Stimulated activated naive B cell treated with anti-CD40 and anti-IgM and Interleukin-4, amounts not matched to agents 10 μg/mL and 1 μg/mL and 100 μg/mL, for 72 hours (primary cell): ENCODE measurements around the gene TLE3.
"Not testable (repeated sequence)": the region's sequence is repeated elsewhere in the genome, so short reads cannot be mapped to it uniquely, and the experiment has no call there.

Experiments used
- ATAC-seq, 2 donors: fragments of 150-1000 bp; cut with Tn5 transposase; replicated peaks; 2 replicates each; pipeline ENCODE4 v1.10.0; 2021; ENCODE audit warnings: moderate library complexity in 1 of 2
- DNase-seq: peaks from one replicate; pipeline ENCODE4 v3.0.0; 2021
- H3K27ac Mint-ChIP-seq: one replicate; pipeline ENCODE4 v1.8.0; 2022; ENCODE audit warnings: mild to moderate bottlenecking, mixed read lengths
- H3K27me3 Mint-ChIP-seq, 2 donors: one replicate each; pipeline ENCODE4 v1.8.0; 2022; ENCODE audit warnings: mixed read lengths in 2 of 2
- H3K36me3 Mint-ChIP-seq, 2 donors: one replicate each; pipeline ENCODE4 v1.8.0; 2022; ENCODE audit warnings: mixed read lengths in 2 of 2, mild to moderate bottlenecking in 1 of 2
- H3K4me1 Mint-ChIP-seq, 2 donors: one replicate each; pipeline ENCODE4 v1.8.0; 2022; ENCODE audit warnings: mixed read lengths in 2 of 2, mild to moderate bottlenecking in 1 of 2
- H3K4me3 Mint-ChIP-seq, 2 donors: one replicate each; pipeline ENCODE4 v1.8.0; 2022; ENCODE audit warnings: mild to moderate bottlenecking in 2 of 2, mixed read lengths in 2 of 2, moderate library complexity in 1 of 2
- H3K9me3 Mint-ChIP-seq, 2 donors: one replicate each; pipeline ENCODE4 v1.8.0; 2022; ENCODE audit warnings: mixed read lengths in 2 of 2, mild to moderate bottlenecking in 1 of 2

TLE3 gene

DNA sequence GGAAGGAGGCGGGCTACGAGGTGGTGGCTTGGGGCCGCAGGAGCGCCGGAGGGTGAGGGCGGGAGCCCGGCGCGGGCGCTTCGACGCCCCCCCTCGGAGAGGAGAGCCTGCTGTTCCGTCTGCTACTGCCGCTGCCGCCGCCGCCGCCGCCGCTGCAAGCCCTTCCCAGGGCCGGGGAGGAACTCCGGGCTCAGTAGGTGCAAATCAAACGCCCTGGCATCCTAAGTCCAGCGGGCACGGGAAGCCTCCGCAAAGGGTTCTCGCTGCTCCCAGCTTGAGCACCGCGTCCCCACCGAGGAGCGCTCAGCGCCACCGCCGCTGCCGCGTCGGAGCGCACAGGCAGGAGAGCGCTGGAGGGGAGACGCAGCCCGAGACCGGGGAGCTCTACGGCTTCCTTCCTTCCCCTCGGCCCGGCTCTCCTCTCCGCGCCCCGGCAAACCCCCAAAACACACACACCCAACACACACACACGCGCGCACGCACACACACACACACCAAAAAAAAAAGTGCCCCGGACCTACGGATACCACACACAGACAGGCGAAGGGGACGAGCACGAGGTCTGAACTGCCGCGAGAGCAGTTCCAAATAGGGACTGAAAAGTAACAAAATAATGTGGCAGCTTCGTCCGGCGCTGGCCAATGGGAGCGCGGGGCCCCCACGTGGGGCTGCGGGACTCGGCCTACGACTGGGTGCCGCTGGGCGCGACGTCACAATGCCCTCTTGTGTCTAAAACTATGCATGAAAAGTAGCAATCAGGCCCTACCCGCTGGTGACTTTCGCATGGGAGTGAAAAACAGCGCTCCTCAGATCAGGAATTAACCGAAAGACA lies at the start of gene TLE3:
Gene TLE3 (minus strand): TSS at position 597 of the 832 bp plus-strand sequence. CDS start 1,119 bp downstream, outside the sequence.
- ATAC-seq (peak; percentile 74 to 77), DNase-seq (peak; percentile 97)
- H3K27ac Mint-ChIP-seq: peak within 1 kb of the TSS; percentile 96
- peaks cover 34 to 83% of the 10 kb centered on the region in 2 donors for H3K4me1 Mint-ChIP-seq
- H3K36me3 Mint-ChIP-seq: peaks cover 4 to 7% of the 10 kb centered on the region in 2 donors
- H3K27me3 Mint-ChIP-seq: peaks cover 8 to 11% of the 10 kb centered on the region in 2 donors
- peak within 1 kb of the TSS; percentile 96 to 100 for H3K4me3 Mint-ChIP-seq
- no peaks in the 10 kb centered on the region for H3K9me3 Mint-ChIP-seq

DNA sequence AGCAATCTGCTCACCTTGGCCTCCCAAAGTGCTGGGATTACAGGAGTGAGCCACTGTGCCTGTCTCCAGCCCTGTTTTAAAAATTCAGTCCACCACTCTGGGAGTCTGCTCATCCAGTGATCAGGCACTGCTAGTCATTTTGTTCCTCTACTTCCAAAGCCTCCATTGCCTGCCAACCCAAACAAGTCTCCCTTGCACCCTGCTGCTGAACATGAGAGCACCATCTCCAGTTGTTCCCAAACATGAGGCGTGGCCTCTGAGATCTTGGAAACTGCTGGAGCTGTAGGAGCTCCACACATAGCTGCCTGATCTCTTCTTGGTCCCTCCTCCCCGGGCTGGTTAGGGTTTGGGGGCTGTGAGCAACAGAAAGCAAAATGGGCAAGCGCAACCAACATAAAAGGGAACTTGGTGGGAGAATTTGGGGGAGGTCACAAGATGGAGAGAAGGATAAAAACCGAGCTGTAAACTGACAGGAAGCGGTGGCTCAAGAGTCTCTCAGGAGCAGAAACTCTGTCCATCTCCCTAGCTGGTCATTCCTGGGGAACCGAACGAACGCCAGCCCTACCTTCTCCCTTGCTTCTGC lies 49.6 kb upstream of the TLE3 start:
- no peak for ATAC-seq
- Mint-ChIP-seq H3K27ac (peak overlapping the region; percentile 4), H3K9me3 (no peaks in the 10 kb centered on the region), H3K36me3 (no peaks in the 10 kb centered on the region), H3K27me3 (peaks cover 58 to 61% of the 10 kb centered on the region in 2 donors), H3K4me3 (no peak overlapping the region), H3K4me1 (peaks cover 12 to 17% of the 10 kb centered on the region in 2 donors)
- no peak for DNase-seq

DNA sequence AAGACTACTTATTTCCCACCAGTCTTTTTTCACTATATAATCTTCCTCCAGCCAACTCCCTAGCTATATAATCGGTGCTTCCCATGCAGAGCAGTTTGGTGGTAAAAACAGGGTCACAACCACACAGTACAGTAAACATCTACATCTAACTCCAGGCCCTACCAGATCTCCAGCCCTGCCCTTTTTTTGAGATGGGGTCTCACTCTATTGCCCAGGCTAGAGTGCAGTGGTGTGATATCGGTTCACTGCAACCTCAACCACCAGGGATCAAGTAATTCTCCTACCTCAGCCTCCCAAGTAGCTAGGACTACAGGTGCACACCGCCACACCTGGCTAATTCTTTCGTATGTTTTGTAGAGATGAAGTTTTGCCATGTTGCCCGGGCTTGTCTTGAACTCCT lies 49.1 kb upstream of the TLE3 start:
- Mint-ChIP-seq H3K4me3 (no peak overlapping the region), H3K9me3 (no peaks in the 10 kb centered on the region), H3K27ac (no peak overlapping the region), H3K36me3 (no peaks in the 10 kb centered on the region), H3K4me1 (peaks cover 12 to 17% of the 10 kb centered on the region in 2 donors), H3K27me3 (peaks cover 58 to 61% of the 10 kb centered on the region in 2 donors)
- ATAC-seq (no peak), DNase-seq (no peak)

GRCh38 chr15:70146162-70146561 lies 48.4 kb upstream of the TLE3 start:
- H3K36me3 Mint-ChIP-seq: no peaks in the 10 kb centered on the region
- H3K9me3 Mint-ChIP-seq: peaks cover 0 to under 1% of the 10 kb centered on the region in 2 donors
- DNase-seq (no peak), ATAC-seq (no peak)
- peaks cover 58 to 63% of the 10 kb centered on the region in 2 donors for H3K27me3 Mint-ChIP-seq
- peak overlapping the region; percentile 68 for H3K27ac Mint-ChIP-seq
- H3K4me3 Mint-ChIP-seq: no peak overlapping the region
- peaks cover 15 to 18% of the 10 kb centered on the region in 2 donors for H3K4me1 Mint-ChIP-seq

GRCh38 chr15:70145261-70145660 lies 47.5 kb upstream of the TLE3 start:
- peaks cover 0 to 2% of the 10 kb centered on the region in 2 donors for H3K36me3 Mint-ChIP-seq
- peaks cover 58 to 68% of the 10 kb centered on the region in 2 donors for H3K27me3 Mint-ChIP-seq
- H3K4me1 Mint-ChIP-seq: peaks cover 24 to 27% of the 10 kb centered on the region in 2 donors
- no peak overlapping the region for H3K27ac Mint-ChIP-seq
- DNase-seq (no peak), ATAC-seq (no peak)
- H3K4me3 Mint-ChIP-seq: no peak overlapping the region
- peaks cover 0 to 5% of the 10 kb centered on the region in 2 donors for H3K9me3 Mint-ChIP-seq

DNA sequence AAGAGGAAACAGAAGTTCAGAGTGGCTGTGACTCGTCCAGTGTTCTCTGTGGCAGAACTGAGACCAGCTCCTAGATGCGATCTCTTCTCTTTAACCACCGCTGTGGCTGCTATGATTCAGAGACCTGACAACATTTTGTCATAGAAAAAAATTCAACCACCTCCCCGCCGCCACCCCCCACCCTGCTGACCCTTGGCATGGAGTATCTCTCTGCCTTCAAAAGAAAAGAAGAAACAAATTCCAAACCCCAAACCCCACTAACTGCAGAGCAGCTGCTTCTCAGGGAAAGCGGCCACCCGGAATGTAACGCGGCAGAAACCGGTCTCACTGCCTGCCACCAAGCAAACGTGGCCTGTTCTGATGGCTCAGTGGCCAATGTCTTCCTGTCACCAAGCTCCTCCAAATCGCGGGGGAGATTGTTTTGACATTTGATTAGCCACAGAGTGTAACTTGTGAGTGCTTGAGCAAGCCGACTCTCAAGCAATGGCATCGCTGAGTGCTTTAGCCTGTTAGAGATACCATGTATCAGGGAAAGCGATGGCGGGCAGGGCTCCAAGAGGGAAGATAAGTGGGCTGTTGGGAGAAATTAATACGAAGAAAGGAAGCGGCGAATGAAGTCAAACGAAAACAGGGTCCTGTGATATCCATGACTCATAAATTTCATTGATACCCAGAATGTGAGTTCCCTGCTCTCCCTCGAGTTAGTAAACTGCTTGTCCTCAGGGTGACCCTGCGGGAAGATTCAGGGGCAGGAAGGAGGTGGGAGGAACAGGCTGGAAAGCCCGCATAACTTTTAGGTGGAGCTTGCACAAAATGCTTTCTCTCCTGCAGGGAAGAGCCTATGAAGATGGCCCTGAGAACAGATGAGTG lies 44.8 kb upstream of the TLE3 start:
- ATAC-seq: peak; percentile 77 to 80
- peak overlapping the region; percentile 57 for H3K27ac Mint-ChIP-seq
- H3K27me3 Mint-ChIP-seq: peaks cover 53 to 68% of the 10 kb centered on the region in 2 donors
- peaks cover 0 to 2% of the 10 kb centered on the region in 2 donors for H3K36me3 Mint-ChIP-seq
- H3K4me1 Mint-ChIP-seq: peaks cover 30 to 34% of the 10 kb centered on the region in 2 donors
- peak; percentile 31 for DNase-seq
- no peak overlapping the region for H3K4me3 Mint-ChIP-seq
- H3K9me3 Mint-ChIP-seq: peaks cover 0 to 5% of the 10 kb centered on the region in 2 donors

- no peak overlapping the region for H3K27ac Mint-ChIP-seq
These were observed 44.3 kb upstream of the TLE3 start for GRCh38 chr15:70142072-70142321.

DNA sequence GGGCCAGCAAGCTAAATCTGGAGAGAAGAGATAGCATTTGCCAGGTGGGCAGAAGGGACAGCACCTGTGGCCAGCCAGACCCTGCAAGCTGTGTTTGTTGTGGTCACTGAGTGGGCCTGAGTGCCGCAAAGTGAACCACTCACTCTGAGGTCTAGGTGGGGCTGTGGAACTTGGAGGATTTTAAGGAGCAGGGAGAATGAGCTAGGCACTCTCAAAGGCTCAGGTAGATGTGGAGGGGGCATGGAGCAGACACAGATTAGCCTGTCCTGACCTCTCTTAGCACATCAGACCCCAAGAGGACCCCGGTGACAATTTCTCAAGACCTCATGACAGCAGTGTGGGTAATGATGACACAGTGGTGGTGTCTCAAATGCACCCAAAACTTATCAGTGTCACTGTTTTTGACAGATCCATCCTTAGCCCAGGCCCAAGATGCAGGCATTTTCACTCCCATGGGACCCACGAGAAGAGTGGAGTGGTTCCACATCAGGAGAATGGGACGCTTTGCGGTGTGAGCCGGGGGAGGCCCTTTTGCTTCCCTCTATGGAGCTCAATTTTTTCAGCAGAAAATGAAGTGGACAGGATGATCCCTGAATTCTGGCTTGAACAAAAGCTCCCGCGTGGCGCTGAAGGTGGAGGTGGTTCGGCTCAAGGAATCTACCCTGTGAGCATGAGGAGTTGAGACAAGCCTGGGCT lies 43.8 kb upstream of the TLE3 start:
- Mint-ChIP-seq H3K27ac (peak overlapping the region; percentile 72), H3K36me3 (peaks cover 0 to 2% of the 10 kb centered on the region in 2 donors), H3K27me3 (peaks cover 43 to 58% of the 10 kb centered on the region in 2 donors), H3K9me3 (peaks cover 0 to 5% of the 10 kb centered on the region in 2 donors), H3K4me1 (peaks cover 30 to 34% of the 10 kb centered on the region in 2 donors), H3K4me3 (peak overlapping the region; percentile 14 to 68)
- ATAC-seq (peak; percentile 21 to 26), DNase-seq (no peak)

More at GRCh38 chr15:70142072-70142321, 44.3 kb upstream of the TLE3 start:
- Mint-ChIP-seq H3K27me3 (peaks cover 48 to 63% of the 10 kb centered on the region in 2 donors), H3K36me3 (peaks cover 0 to 2% of the 10 kb centered on the region in 2 donors), H3K4me1 (peaks cover 30 to 34% of the 10 kb centered on the region in 2 donors), H3K4me3 (no peak overlapping the region), H3K9me3 (peaks cover 0 to 5% of the 10 kb centered on the region in 2 donors)
- DNase-seq: no peak
- ATAC-seq: peak; percentile 62 to 66

DNA sequence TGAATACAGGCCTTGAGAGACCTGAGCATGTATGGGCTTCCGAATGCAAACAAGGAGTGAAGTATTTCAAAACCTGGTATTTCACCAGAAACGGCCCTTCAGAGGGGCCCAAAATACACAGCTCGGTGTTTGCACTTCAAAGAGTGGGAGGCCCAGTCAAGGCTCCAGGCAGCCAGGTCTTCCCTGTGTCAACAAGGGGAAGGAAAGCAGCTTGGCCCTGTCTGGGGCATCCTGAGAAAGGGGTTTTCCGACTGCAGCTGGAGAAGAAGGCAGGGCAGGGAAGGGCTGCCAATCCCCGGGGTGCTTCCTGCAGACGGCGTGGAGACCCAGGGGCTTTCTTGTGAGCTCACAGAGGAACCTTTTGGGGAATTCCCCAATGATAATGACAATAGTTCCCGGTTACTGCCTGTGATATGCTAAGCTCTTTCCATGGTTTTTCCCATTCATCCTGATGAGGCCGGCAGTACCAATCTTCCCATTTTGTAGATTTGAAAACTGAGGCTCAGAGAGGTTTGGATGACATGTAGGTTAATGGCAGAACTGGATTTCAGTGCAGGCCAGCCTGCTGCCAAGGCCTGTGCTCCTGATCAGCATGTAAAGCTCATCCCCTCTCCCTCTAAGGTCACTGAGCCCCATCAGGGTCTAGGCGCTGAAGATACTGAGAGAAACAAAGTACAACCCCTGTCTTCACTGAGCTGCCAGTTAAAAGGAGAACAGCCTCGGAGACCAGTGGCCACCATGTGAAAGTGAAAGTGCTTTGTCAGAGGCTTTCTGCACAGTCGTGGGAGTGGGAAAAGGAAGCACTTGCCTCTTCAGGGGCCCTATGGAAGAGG lies 43.0 kb upstream of the TLE3 start:
- peaks cover 36 to 52% of the 10 kb centered on the region in 2 donors for H3K27me3 Mint-ChIP-seq
- ATAC-seq: peak; percentile 53 to 56
- peak; percentile 12 for DNase-seq
- peaks cover 0 to 2% of the 10 kb centered on the region in 2 donors for H3K36me3 Mint-ChIP-seq
- peaks cover 0 to 5% of the 10 kb centered on the region in 2 donors for H3K9me3 Mint-ChIP-seq
- H3K27ac Mint-ChIP-seq: peak overlapping the region; percentile 72
- peak overlapping the region; percentile 32 to 68 for H3K4me3 Mint-ChIP-seq
- H3K4me1 Mint-ChIP-seq: peaks cover 30 to 34% of the 10 kb centered on the region in 2 donors

DNA sequence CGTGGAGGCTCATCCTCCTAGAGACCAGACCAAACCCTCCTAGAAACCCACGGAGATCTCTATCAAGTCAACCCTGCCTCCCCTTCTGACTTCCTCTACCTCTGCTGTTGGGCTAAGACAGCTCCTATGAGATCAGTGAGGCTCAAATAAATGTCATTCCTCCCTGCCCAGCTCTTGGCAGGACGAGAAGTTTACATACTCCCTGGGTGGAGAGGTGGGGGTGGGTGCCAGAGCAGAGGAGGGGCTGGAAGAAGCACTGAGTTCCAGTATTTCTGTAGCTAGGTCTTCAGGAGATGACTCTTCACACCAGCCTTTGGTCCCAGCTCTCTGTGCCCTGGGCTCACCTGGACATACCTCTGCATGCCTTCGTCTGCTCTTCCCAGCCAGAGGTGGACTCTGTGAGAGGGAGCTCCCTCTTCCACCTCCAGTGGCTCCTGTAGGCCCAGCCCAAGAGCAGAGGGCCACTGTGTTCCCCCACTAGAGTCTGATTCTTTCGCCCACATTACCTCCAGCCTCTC lies 42.4 kb upstream of the TLE3 start:
- peaks cover 2 to 9% of the 10 kb centered on the region in 2 donors for H3K9me3 Mint-ChIP-seq

GRCh38 chr15:70137967-70138366 lies 40.2 kb upstream of the TLE3 start:
- H3K36me3 Mint-ChIP-seq: peaks cover 3% of the 10 kb centered on the region in 2 donors
- DNase-seq (no peak), ATAC-seq (no peak)
- peaks cover 29 to 34% of the 10 kb centered on the region in 2 donors for H3K4me1 Mint-ChIP-seq
- peaks cover 7 to 14% of the 10 kb centered on the region in 2 donors for H3K9me3 Mint-ChIP-seq
- no peak overlapping the region for H3K27ac Mint-ChIP-seq
- no peak overlapping the region for H3K4me3 Mint-ChIP-seq
- H3K27me3 Mint-ChIP-seq: peaks cover 27 to 44% of the 10 kb centered on the region in 2 donors

More for the DNA sequence above, 42.4 kb upstream of the TLE3 start:
- no peak overlapping the region for H3K4me3 Mint-ChIP-seq
- peak overlapping the region; percentile 72 for H3K27ac Mint-ChIP-seq
- ATAC-seq (no peak), DNase-seq (no peak)
- H3K4me1 Mint-ChIP-seq: peaks cover 30 to 34% of the 10 kb centered on the region in 2 donors
- H3K36me3 Mint-ChIP-seq: peaks cover 2 to 3% of the 10 kb centered on the region in 2 donors
- H3K27me3 Mint-ChIP-seq: peaks cover 35 to 54% of the 10 kb centered on the region in 2 donors

DNA sequence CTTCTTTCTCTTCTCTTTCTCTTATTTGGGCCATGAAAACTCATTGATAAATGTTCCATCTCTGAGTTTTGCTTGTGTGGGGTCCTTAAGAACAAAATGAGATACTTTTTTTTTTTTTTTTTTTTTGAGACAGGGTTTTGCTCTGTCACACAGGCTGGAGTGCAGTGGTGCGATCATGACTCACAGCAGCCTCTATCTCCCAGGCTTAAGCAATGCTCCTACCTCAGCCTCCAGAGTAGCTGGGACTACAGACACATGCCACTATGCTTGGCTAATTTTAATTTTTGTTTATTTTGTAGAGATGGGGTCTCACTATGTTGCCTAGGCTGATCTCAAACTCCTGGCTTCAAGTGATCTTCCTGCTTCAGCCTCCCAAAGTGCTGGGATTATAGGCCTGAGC lies 39.3 kb upstream of the TLE3 start:
- Mint-ChIP-seq H3K27me3 (peaks cover 20 to 37% of the 10 kb centered on the region in 2 donors), H3K4me1 (peaks cover 22 to 25% of the 10 kb centered on the region in 2 donors), H3K9me3 (peaks cover 7 to 14% of the 10 kb centered on the region in 2 donors)
- not testable (repeated sequence) for H3K36me3 Mint-ChIP-seq, H3K4me3 Mint-ChIP-seq, H3K27ac Mint-ChIP-seq, DNase-seq, ATAC-seq
